Cardiac muscle cell (in vitro differentiated cells and primary cell): ENCODE results near the gene GPR78. TPM values are rescaled to one million over a fixed set of nuclear protein-coding genes. Genes with fewer than 3 reads are reported as not detected.
A peak's percentile ranks its signal among the peaks of the same experiment; 100 is the strongest.

Experiments used
- DNase-seq, 2 donors: peaks; one replicate each; pipeline versions ENCODE4 v3.0.0 to v3.0.0-alpha.2; 2010 to 2017; ENCODE audit warnings: low read depth in 1 of 2, low spot score in 1 of 2
- H3K27ac ChIP-seq: fragments of 200-600 bp; sonication (generic); 2 replicates; pipeline ENCODE4 v1.5.1; 2016
- H3K27me3 ChIP-seq: fragments of 200-600 bp; sonication (generic); 2 replicates; pipeline ENCODE4 v1.6.0; 2016; ENCODE audit warnings: control low read depth
- H3K36me3 ChIP-seq: fragments of 200-600 bp; sonication (generic); 2 replicates; pipeline ENCODE4 v1.5.1; 2016; ENCODE audit warnings: control low read depth
- H3K4me1 ChIP-seq: fragments of 200-600 bp; sonication (generic); 2 replicates; pipeline ENCODE4 v1.8.1; 2017; ENCODE audit warnings: low read depth, mild to moderate bottlenecking, mixed run types
- H3K4me3 ChIP-seq: fragments of 200-600 bp; sonication (generic); 2 replicates; pipeline ENCODE4 v1.5.1; 2016; ENCODE audit warnings: mild to moderate bottlenecking
- H3K9me3 ChIP-seq: fragments of 200-600 bp; sonication (generic); 2 replicates; pipeline ENCODE4 v1.5.1; 2017; ENCODE audit warnings: low read depth, mild to moderate bottlenecking, control low read depth
- CTCF ChIP-seq: IDR thresholded peaks from 2 replicates; pipeline ENCODE4 v1.5.1; 2012; ENCODE audit warnings: low read depth, mild to moderate bottlenecking, low read length
- polyA plus RNA-seq: library from polyadenylated mRNA; unstranded; fragments of >200 nt; fragmentation: Nextera tagmentation; extraction: Ambion mirVana; gene quantifications from 2 replicates; pipeline ENCODE4 v1.2.1, GENCODE V29; 2016
- total RNA-seq: library from RNA; depleted of rRNA; stranded (reverse); fragments of >200 nt; gene quantifications from 2 replicates; pipeline ENCODE4 v1.2.3, GENCODE V29; 2016

GPR78 gene
- total RNA-seq (0.63 TPM in 1 of 2 replicates, not detected in the other), polyA plus RNA-seq (0.13 TPM in 1 of 2 replicates, not detected in the other)

GRCh38 chr4:8580321-8581093 lies at the start of gene GPR78:
GPR78 (plus strand) TSS chr4:8580392; CDS start chr4:8580983, 591 bp downstream.
- H3K27me3 ChIP-seq = peaks cover 77% of the 10 kb centered on the region
- H3K9me3 ChIP-seq = no peaks in the 10 kb centered on the region
- peak; percentile 65 to 93 for DNase-seq
- H3K27ac ChIP-seq = no peak within 1 kb of the TSS
- no peaks in the 10 kb centered on the region for H3K4me1 ChIP-seq
- TF ChIP-seq CTCF = no peak
- no peak within 1 kb of the TSS for H3K4me3 ChIP-seq
- H3K36me3 ChIP-seq = no peaks in the 10 kb centered on the region

GRCh38 chr4:8532245-8532781 lies 47.9 kb upstream of the GPR78 start:
- TF ChIP-seq CTCF = no peak
- no peak for DNase-seq
- Histone ChIP-seq H3K4me3 (no peak overlapping the region), H3K27ac (no peak overlapping the region), H3K4me1 (no peaks in the 10 kb centered on the region), H3K36me3 (no peaks in the 10 kb centered on the region), H3K27me3 (no peaks in the 10 kb centered on the region), H3K9me3 (no peaks in the 10 kb centered on the region)

GRCh38 chr4:8533274-8533865 lies 46.8 kb upstream of the GPR78 start:
- Histone ChIP-seq H3K9me3 (no peaks in the 10 kb centered on the region), H3K4me3 (no peak overlapping the region), H3K4me1 (no peaks in the 10 kb centered on the region), H3K27ac (no peak overlapping the region), H3K36me3 (no peaks in the 10 kb centered on the region), H3K27me3 (no peaks in the 10 kb centered on the region)
- no peak for TF ChIP-seq CTCF
- no peak for DNase-seq

GRCh38 chr4:8534129-8534528 lies 46.1 kb upstream of the GPR78 start:
- Histone ChIP-seq H3K9me3 (no peaks in the 10 kb centered on the region), H3K4me1 (no peaks in the 10 kb centered on the region), H3K27me3 (no peaks in the 10 kb centered on the region), H3K4me3 (no peak overlapping the region), H3K27ac (no peak overlapping the region), H3K36me3 (no peaks in the 10 kb centered on the region)
- peak; percentile 8 to 49 for DNase-seq
- no peak for TF ChIP-seq CTCF

GRCh38 chr4:8534611-8535010 lies 45.6 kb upstream of the GPR78 start:
- Histone ChIP-seq H3K9me3 (no peaks in the 10 kb centered on the region), H3K27me3 (no peaks in the 10 kb centered on the region), H3K4me3 (no peak overlapping the region), H3K36me3 (no peaks in the 10 kb centered on the region), H3K27ac (no peak overlapping the region), H3K4me1 (no peaks in the 10 kb centered on the region)
- TF ChIP-seq CTCF = no peak
- no peak for DNase-seq
